HTERT RPE-1 (cell line): ENCODE data around the gene FICD.

Source experiments
- in situ Hi-C: fragments of 300-500 bp; cut with MboI; formaldehyde crosslinking; loops from 4 replicates; pipeline ENCODE4 v1.14.3; 2020; ENCODE audit warnings: low sequenced_read_pairs

FICD gene

GRCh38 chr12:108498136-108498535, 16.9 kb upstream of the FICD start:
- in situ Hi-C loops = no loop called here

- in situ Hi-C loops = no loop called here
Observed at GRCh38 chr12:108502922-108503321, 12.2 kb upstream of the FICD start.

- in situ Hi-C loops = no loop called here
Observed at GRCh38 chr12:108505129-108505528, 9.9 kb upstream of the FICD start.

GRCh38 chr12:108507971-108508642, 7.0 kb upstream of the FICD start:
- in situ Hi-C loops = no loop called here

DNA sequence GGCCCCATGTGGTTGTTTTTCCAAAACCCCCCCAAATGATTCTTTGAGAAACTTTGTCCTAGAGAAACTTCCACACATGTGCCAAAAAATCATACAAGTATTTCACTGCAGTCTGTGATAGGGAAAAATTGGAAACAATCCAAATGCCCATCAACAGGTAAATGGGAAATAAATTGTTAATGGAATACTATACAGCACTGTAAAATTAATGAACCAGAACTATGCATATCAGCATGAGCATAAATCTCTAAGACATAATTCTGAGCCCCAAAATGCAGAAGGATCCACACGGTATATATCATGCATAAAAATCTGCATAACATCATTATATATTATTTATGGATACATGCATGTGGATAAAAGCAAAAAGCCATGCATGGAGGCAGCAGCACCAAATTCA, 5.3 kb upstream of the FICD start:
- in situ Hi-C loops = no loop called here

- in situ Hi-C loops = no loop called here
Observed at GRCh38 chr12:108510836-108511235, 4.2 kb upstream of the FICD start.

DNA sequence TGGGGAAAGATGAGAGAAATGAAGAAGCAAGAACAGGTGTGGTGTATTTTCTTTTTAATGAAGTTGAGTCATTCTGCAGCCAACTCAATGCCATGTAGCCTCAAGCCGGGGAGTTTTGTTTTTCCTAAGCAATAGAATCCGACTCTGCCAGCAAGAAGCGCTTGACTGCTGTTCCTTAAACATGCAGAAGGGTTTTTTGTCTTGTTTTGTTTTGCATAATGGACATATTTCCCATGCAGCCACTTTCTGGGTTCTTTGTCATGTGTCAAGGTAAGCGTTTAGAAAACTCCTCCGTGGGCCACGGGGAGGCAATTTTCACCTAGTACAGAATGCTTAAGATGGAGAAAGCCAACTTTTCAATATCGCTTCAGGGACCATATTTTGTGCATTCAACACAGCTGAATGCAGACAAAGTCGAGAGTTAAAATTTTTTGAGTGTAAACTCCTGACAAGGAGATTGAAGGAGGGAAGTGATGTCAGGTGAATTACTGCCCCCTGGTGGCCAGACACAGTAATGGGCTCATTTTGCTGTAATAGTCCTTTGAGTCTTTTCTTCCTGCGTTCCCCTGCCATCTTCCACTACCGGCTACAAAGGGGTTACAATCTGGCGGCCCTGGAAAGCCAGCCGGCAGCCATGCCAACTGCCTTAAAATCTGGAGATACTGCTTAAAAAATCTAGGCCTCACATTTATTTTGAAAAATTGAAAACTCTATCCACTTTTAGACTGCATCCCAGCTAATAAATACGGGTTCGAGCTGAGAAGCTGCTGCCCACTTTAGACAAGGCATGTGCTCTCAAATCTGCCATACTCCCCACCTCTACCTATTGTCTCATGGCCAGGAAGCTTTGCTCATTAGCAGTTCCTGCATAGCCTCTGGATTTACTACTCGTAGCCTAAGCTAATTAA, 3.2 kb upstream of the FICD start:
- in situ Hi-C loops = no loop called here

DNA sequence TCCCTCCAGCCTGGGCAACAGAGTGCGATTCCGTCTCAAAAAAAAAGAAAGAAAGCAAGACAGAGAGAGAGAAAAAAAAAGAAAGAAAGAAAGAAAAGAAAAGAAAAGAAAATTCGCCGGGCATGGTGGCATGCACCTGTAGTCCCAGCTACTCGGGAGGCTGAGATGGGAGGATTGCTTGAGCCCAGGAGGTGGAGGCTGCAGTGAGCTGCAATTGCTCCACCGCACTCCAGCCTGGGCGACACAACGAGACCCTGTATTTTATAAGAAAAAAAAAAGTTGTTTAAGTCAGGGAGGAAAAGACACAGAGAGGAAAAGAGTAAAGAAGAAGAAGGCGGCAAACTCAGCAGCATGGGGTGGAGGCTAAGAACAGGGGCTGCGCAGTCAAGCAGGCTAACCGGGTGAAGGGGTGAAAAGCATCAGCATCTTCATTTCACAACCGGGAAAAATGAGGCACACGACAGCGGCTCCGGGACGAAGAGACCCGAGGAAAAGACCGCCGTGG, 557 bp upstream of the FICD start:
- in situ Hi-C loops = no loop called here

GRCh38 chr12:108515916-108516315, 839 bp downstream of the FICD start:
- in situ Hi-C loops = no loop called here

DNA sequence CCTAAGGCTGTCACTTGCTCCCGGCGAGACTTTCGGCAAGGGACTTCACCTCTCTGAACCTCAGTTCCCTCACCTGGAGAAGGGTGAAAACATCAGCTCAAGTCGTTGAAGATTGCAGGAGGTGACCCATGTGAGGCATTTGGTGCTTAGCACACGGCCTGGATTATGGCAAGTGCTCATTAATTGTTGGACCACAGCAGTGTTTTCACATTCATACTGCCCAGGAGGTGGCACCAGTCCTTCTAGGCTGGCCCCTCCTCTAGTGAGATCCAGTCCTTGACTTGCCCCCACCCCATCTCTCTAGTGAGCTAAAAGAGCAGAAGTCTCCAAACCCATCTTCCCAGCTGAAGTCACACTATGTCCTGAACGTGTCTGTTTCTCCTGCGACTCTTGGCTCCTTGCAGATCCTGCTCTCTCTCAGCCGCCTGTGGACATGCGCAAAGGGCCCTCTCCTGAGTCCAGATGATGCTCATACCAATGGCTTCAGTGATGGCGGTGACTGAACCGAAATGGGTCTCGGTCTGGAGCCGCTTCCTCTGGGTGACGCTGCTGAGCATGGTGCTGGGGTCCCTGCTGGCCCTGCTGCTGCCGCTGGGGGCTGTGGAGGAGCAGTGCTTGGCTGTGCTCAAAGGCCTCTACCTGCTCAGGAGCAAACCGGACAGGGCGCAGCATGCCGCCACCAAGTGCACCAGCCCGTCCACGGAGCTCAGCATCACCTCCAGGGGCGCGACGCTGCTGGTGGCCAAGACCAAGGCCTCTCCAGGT, 1.6 kb downstream of the FICD start:
- in situ Hi-C loops = no loop called here

GRCh38 chr12:108517288-108518100, 2.4 kb downstream of the FICD start:
- in situ Hi-C loops = no loop called here

- in situ Hi-C loops = no loop called here
Observed at GRCh38 chr12:108518101-108518715, 3.1 kb downstream of the FICD start.

DNA sequence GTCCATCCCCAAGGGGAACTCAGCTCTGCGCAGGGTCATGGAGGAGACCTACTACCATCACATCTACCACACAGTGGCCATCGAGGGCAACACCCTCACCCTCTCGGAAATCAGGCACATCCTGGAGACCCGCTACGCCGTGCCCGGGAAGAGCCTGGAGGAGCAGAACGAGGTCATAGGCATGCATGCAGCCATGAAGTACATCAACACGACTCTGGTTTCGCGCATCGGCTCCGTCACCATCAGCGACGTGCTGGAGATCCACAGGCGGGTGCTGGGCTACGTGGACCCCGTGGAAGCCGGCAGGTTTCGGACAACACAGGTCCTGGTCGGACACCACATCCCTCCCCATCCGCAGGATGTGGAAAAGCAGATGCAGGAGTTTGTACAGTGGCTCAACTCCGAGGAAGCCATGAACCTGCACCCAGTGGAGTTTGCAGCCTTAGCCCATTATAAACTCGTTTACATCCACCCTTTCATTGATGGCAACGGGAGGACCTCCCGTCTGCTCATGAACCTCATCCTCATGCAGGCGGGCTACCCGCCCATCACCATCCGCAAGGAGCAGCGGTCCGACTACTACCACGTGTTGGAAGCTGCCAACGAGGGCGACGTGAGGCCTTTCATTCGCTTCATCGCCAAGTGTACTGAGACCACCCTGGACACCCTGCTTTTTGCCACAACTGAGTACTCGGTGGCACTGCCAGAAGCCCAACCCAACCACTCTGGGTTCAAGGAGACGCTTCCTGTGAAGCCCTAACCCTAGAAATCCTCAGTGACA, 3.8 kb downstream of the FICD start:
- in situ Hi-C loops = no loop called here

DNA sequence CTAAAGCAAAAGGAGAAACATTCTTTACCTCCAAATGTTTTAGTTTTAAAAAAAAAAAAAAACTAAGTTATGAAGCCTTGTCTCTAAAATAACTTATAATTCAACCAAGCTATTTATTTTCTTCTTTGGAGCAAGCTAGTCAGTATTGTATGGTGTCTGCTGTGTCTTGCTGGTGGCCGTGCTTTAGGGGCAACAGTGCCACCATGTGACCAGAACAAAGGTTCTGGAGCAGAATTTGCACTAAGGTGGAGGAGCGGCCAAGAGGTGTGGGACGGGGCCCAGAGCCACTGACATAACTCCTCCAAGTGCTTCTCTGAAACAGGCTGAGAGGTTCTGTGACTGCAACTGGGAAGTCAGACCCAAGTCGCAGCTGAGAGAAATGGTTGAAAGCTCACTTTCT, 4.5 kb downstream of the FICD start:
- in situ Hi-C loops = no loop called here

GRCh38 chr12:108523365-108523764, 8.3 kb downstream of the FICD start:
- in situ Hi-C loops = no loop called here

- in situ Hi-C loops = no loop called here
Observed at GRCh38 chr12:108525681-108526080, 10.6 kb downstream of the FICD start.

DNA sequence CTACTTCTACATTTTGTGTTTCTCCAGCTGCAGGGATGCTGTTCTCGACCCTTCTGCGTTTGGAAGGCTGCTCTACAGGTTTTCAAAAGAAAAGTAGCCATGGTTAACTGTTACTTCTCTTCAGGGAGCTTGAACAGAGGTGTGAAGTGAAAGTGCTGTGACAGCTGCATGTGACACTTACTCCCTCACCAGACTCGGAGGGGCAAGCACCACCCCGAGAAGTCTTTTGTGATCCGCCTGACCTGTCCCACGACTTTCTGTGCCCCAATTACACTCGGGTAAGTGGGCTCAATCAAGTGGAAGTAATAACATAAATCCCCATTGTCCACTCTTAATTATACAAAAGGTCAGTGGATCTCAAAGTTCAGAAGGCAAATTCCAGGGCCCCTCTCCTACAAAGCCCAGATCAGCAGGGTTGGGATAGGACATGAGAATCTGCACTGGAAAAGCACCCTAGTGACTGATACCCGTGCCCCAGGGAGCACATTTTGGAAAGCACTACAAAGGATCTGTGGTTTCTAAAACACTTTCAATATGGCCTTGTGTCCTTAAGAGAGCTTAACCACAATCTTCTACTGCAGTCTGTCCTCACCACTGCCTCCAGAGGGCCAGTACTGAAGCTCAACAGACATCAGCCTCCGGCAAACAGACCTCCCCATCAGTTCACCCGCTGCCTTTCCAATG, 11.5 kb downstream of the FICD start:
- in situ Hi-C loops = no loop called here

DNA sequence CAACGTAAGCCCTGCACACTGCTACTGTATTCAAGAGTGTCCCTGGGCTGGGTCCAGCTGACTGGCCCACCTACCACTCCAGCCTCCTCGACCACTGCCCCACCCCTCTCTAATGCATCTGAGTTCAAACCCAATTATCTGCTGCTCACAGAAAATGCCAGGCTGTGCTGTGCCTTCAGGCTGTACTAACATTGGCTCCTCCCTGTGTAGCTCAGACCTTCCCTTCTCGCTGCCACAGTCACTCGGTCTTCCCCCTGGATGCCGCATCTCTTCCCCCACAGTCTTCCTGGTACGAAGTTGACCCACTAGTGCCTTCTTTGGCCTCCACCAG, 12.1 kb downstream of the FICD start:
- in situ Hi-C loops = no loop called here

DNA sequence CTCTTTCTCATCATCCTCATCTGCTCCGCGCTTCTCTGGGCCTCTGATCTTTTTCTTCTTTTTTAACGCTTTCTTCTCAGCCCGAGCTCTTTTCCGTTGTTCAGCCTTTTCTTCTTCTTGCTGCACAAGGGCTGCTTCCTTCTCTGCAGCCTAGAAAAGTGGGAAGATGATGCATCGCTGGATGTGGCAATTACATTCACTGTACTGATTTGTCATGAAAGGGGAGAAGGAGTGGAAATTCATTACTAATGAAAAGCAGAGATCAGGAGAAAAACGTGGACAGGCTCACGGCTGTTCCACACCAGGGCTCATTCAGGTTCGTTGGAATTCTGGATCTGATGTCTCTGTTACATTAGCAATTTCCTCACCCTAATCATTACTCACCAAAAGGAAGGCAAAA, 15.1 kb downstream of the FICD start:
- in situ Hi-C loops = no loop called here
